Duodenal mucosa (tissue), 2 donors: ENCODE results near the gene PLEKHH1.

Experiments
- H3K27ac ChIP-seq: one replicate; pipeline ENCODE4 v1.7.0; 2013; ENCODE audit warnings: low read depth, low read length
- H3K27me3 ChIP-seq, 2 donors: one replicate each; pipeline ENCODE4 v1.7.0; 2013; ENCODE audit warnings: low read length in 2 of 2, control low read depth in 1 of 2; ENCODE audit not compliant: insufficient read depth in 2 of 2, control insufficient read depth in 1 of 2
- H3K36me3 ChIP-seq, 2 donors: one replicate each; pipeline ENCODE4 v1.7.0; 2013; ENCODE audit warnings: low read length in 2 of 2, control low read depth in 1 of 2; ENCODE audit not compliant: insufficient read depth in 2 of 2, control insufficient read depth in 1 of 2
- H3K4me1 ChIP-seq, 2 donors: one replicate each; pipeline ENCODE4 v1.7.0; 2013; ENCODE audit warnings: low read length in 2 of 2, control low read depth in 1 of 2; ENCODE audit not compliant: insufficient read depth in 2 of 2, control insufficient read depth in 1 of 2
- H3K4me3 ChIP-seq, 2 donors: one replicate each; pipeline ENCODE4 v1.7.0; 2013; ENCODE audit warnings: low read length in 2 of 2, low read depth in 1 of 2
- H3K9ac ChIP-seq, 2 donors: one replicate each; pipeline ENCODE4 v1.7.0; 2013; ENCODE audit warnings: low read length in 2 of 2, low read depth in 1 of 2
- H3K9me3 ChIP-seq, 2 donors: one replicate each; pipeline ENCODE4 v1.7.0; 2013; ENCODE audit warnings: low read length in 2 of 2, control low read depth in 1 of 2; ENCODE audit not compliant: control insufficient read depth in 1 of 2

PLEKHH1 gene

DNA sequence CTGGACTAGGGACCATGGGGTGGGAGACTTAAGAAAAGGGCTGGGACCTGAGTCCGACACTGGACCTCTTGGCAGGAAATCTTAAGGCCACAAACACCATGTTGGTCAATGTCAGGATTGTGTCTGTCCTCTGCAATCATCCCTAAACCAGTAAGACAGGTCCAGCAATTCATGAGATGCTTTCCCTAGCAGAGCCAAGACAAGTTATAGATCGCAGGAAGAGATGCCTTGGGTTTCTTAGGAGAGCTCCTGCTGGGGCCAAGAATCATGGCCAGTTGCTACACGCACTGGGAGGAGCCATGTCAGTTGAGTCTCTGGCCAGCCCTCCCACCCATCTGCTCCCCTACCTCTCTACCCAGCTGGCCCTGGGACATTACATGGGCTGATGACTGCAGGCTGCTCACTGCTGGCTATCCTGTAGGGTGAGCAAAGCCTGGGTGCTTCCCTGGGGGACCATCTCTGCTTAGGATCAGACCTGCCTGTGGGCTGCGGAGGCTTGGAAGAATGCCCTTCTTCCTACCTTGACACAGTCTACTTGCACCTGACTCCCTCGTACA, 14.2 kb downstream of the PLEKHH1 start:
- Histone ChIP-seq H3K9ac (no peak overlapping the region), H3K27ac (no peak overlapping the region), H3K36me3 (peaks cover 5 to 35% of the 10 kb centered on the region in 2 donors), H3K4me3 (no peak overlapping the region), H3K27me3 (no peaks in the 10 kb centered on the region), H3K4me1 (peaks cover 1 to 5% of the 10 kb centered on the region in 2 donors), H3K9me3 (no peaks in the 10 kb centered on the region)

DNA sequence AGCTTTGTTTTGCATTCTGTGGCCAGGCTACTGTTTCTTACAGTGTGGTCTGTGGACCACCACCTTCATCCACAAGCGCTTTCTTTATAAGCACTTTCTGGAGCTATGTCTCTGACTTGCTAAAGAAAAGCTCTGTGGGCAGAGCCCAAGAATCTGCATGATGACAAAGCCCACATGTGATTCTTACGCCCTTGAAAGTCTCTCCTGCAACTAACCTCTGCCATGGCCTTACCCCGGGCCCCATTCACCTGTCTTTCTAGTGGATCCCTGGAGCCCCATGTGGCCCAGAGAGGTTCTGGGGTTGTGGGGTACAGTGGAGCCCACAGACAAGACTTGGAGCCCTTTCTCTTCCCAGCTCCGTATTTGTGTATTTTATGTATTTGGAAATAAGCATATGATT, 16.6 kb downstream of the PLEKHH1 start:
- H3K27ac ChIP-seq = no peak overlapping the region
- peaks cover 4 to 38% of the 10 kb centered on the region in 2 donors for H3K36me3 ChIP-seq
- no peak overlapping the region for H3K9ac ChIP-seq
- no peaks in the 10 kb centered on the region for H3K4me1 ChIP-seq
- no peak overlapping the region for H3K4me3 ChIP-seq
- no peaks in the 10 kb centered on the region for H3K27me3 ChIP-seq
- H3K9me3 ChIP-seq = no peaks in the 10 kb centered on the region

- Histone ChIP-seq H3K4me3 (no peak overlapping the region), H3K9ac (no peak overlapping the region), H3K27ac (no peak overlapping the region), H3K36me3 (peaks cover 0 to 39% of the 10 kb centered on the region in 2 donors), H3K9me3 (no peaks in the 10 kb centered on the region), H3K4me1 (no peaks in the 10 kb centered on the region), H3K27me3 (no peaks in the 10 kb centered on the region)
Measured at GRCh38 chr14:67551123-67551522, 18.0 kb downstream of the PLEKHH1 start.

GRCh38 chr14:67551940-67552339, 18.9 kb downstream of the PLEKHH1 start:
- Histone ChIP-seq H3K27ac (no peak overlapping the region), H3K4me1 (no peaks in the 10 kb centered on the region)

GRCh38 chr14:67553547-67553946, 20.5 kb downstream of the PLEKHH1 start:
- Histone ChIP-seq H3K9ac (no peak overlapping the region), H3K27ac (no peak overlapping the region), H3K4me3 (no peak overlapping the region), H3K36me3 (peaks cover 0 to 45% of the 10 kb centered on the region in 2 donors), H3K4me1 (no peaks in the 10 kb centered on the region), H3K9me3 (no peaks in the 10 kb centered on the region), H3K27me3 (no peaks in the 10 kb centered on the region)

More at GRCh38 chr14:67551940-67552339, 18.9 kb downstream of the PLEKHH1 start:
- H3K36me3 ChIP-seq = peaks cover 0 to 39% of the 10 kb centered on the region in 2 donors
- H3K9me3 ChIP-seq = no peaks in the 10 kb centered on the region
- no peak overlapping the region for H3K9ac ChIP-seq
- no peak overlapping the region for H3K4me3 ChIP-seq
- no peaks in the 10 kb centered on the region for H3K27me3 ChIP-seq

GRCh38 chr14:67554341-67554740, 21.3 kb downstream of the PLEKHH1 start:
- H3K4me3 ChIP-seq = no peak overlapping the region
- no peak overlapping the region for H3K9ac ChIP-seq
- no peaks in the 10 kb centered on the region for H3K9me3 ChIP-seq
- no peaks in the 10 kb centered on the region for H3K27me3 ChIP-seq
- H3K4me1 ChIP-seq = no peaks in the 10 kb centered on the region
- no peak overlapping the region for H3K27ac ChIP-seq
- H3K36me3 ChIP-seq = peaks cover 0 to 48% of the 10 kb centered on the region in 2 donors

GRCh38 chr14:67555518-67556090, 22.5 kb downstream of the PLEKHH1 start:
- H3K36me3 ChIP-seq = peaks cover 0 to 49% of the 10 kb centered on the region in 2 donors
- H3K9me3 ChIP-seq = no peaks in the 10 kb centered on the region
- H3K9ac ChIP-seq = no peak overlapping the region
- H3K4me3 ChIP-seq = no peak overlapping the region
- no peak overlapping the region for H3K27ac ChIP-seq
- no peaks in the 10 kb centered on the region for H3K4me1 ChIP-seq
- no peaks in the 10 kb centered on the region for H3K27me3 ChIP-seq

GRCh38 chr14:67556671-67557070, 23.6 kb downstream of the PLEKHH1 start:
- Histone ChIP-seq H3K9ac (no peak overlapping the region), H3K4me3 (no peak overlapping the region), H3K36me3 (peaks cover 0 to 46% of the 10 kb centered on the region in 2 donors), H3K4me1 (no peaks in the 10 kb centered on the region), H3K9me3 (no peaks in the 10 kb centered on the region), H3K27ac (no peak overlapping the region), H3K27me3 (no peaks in the 10 kb centered on the region)

GRCh38 chr14:67557118-67557517, 24.0 kb downstream of the PLEKHH1 start:
- no peak overlapping the region for H3K27ac ChIP-seq
- no peaks in the 10 kb centered on the region for H3K27me3 ChIP-seq
- H3K4me3 ChIP-seq = no peak overlapping the region
- peaks cover 0 to 49% of the 10 kb centered on the region in 2 donors for H3K36me3 ChIP-seq
- H3K9ac ChIP-seq = no peak overlapping the region
- H3K9me3 ChIP-seq = no peaks in the 10 kb centered on the region
- no peaks in the 10 kb centered on the region for H3K4me1 ChIP-seq

DNA sequence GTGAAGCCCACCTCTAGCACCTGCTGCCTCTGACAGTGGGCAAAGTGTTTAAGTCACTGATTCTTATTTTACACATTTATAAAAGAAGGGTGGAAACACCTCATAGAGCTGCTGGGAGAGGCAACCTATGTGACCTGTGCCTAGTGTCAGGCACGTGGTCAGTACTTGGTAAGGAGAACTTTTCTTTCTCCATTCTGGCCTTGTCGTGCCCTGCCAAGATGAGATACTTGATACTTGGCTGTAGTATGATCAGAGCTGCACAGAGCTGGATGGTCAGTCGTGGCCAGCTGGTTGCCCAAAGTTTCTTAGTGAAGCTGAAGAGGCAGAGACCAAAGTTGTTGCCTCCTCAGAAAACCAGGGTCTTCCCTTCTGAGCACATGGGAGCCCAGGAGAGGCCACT, 24.6 kb downstream of the PLEKHH1 start:
- H3K27me3 ChIP-seq = no peaks in the 10 kb centered on the region
- H3K27ac ChIP-seq = no peak overlapping the region
- no peak overlapping the region for H3K9ac ChIP-seq
- no peaks in the 10 kb centered on the region for H3K4me1 ChIP-seq
- H3K9me3 ChIP-seq = no peaks in the 10 kb centered on the region
- no peak overlapping the region for H3K4me3 ChIP-seq
- H3K36me3 ChIP-seq = peaks cover 0 to 55% of the 10 kb centered on the region in 2 donors
